Measurements from ENCODE around the gene LRMDA. TPM values are rescaled to one million over a fixed set of nuclear protein-coding genes. Genes with fewer than 3 reads are reported as not detected.

LRMDA gene
- total RNA-seq, 4 donors from 2014 or later = 1.4 to 23.1 (median 3.6) TPM

- no peak overlapping the region for H3K27ac ChIP-seq
- H3K9me3 ChIP-seq = no peaks in the 10 kb centered on the region
- DNase-seq = no peak
- TF ChIP-seq CTCF (IDR thresholded peaks at IDR 0.05) = no peak
- no peak for TF ChIP-seq POLR2A (IDR thresholded peaks at IDR 0.05)
- H3K27me3 ChIP-seq = no peaks in the 10 kb centered on the region
- H3K36me3 ChIP-seq = no peaks in the 10 kb centered on the region
- no peak overlapping the region for H3K4me3 ChIP-seq
- no peaks in the 10 kb centered on the region for H3K4me1 ChIP-seq
Observed at GRCh38 chr10:75883081-75884072, 452.0 kb downstream of the LRMDA start.

DNA sequence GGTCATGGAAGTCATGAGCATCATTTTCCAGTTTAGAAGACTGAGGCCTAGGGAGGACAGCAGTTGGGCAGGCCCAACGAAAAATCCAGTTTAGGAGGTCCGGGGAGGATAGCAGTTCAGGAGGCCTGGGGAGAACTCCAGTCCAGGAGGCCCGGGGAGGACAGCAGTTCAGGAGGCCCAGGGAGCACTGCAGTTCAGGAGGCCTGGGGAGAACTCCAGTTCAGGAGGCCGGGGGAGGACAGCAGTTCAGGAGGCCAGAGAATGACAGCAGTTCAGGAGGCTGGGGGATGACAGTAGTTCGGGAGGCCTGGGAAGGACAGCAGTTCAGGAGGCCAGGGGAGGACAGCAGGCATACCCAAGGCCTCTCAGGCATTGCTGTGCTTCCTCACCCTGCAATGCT lies 453.4 kb downstream of the LRMDA start:
- no peak for DNase-seq
- Histone ChIP-seq H3K4me3 (no peak overlapping the region), H3K27ac (no peak overlapping the region), H3K4me1 (no peaks in the 10 kb centered on the region), H3K27me3 (no peaks in the 10 kb centered on the region), H3K9me3 (no peaks in the 10 kb centered on the region), H3K36me3 (no peaks in the 10 kb centered on the region)
- TF ChIP-seq POLR2A (IDR thresholded peaks at IDR 0.05) (no peak), CTCF (IDR thresholded peaks at IDR 0.05) (no peak)

- TF ChIP-seq CTCF (IDR thresholded peaks at IDR 0.05) (no peak), POLR2A (IDR thresholded peaks at IDR 0.05) (no peak)
- H3K9me3 ChIP-seq = no peaks in the 10 kb centered on the region
- no peak overlapping the region for H3K27ac ChIP-seq
- no peaks in the 10 kb centered on the region for H3K36me3 ChIP-seq
- H3K27me3 ChIP-seq = no peaks in the 10 kb centered on the region
- no peak overlapping the region for H3K4me3 ChIP-seq
- no peak for DNase-seq
- H3K4me1 ChIP-seq = no peaks in the 10 kb centered on the region
Observed at GRCh38 chr10:75887369-75887768, 455.9 kb downstream of the LRMDA start.

DNA sequence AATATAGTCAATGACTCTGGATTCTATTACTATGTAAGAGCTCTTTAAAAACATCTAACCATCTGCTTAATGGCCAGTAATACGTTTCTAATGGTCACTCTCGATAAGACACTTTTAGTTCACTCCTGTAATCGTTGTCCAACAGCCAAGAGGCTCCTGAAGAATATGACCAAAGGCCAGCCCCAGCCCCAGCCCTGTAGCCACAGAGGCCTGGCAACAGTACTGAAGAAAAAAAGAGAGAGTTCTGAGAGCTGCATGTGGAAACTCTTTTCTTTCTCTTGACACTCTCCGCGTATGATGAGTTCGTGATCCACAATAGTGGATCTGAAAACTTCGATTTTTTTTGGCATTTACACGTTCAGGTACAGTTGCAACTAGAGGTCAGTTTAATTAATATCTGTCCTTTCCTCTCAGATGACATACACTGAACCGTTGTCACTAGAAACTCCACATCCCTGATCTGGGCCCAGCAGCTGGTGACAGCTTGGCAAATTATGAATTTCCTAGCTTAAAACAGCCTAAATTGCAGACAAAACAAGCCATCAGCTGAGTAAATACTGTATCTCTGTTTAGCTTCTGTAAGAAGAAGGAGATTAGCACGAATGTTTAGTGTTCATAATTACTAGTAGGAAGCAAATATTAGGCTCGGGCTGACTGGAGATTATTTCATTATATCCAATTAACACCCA lies 456.7 kb downstream of the LRMDA start:
- Histone ChIP-seq H3K36me3 (no peaks in the 10 kb centered on the region), H3K27me3 (no peaks in the 10 kb centered on the region), H3K27ac (no peak overlapping the region), H3K4me3 (no peak overlapping the region), H3K9me3 (no peaks in the 10 kb centered on the region), H3K4me1 (no peaks in the 10 kb centered on the region)
- no peak for TF ChIP-seq CTCF (IDR thresholded peaks at IDR 0.05)
- TF ChIP-seq POLR2A (IDR thresholded peaks at IDR 0.05) = no peak
- DNase-seq = no peak

DNA sequence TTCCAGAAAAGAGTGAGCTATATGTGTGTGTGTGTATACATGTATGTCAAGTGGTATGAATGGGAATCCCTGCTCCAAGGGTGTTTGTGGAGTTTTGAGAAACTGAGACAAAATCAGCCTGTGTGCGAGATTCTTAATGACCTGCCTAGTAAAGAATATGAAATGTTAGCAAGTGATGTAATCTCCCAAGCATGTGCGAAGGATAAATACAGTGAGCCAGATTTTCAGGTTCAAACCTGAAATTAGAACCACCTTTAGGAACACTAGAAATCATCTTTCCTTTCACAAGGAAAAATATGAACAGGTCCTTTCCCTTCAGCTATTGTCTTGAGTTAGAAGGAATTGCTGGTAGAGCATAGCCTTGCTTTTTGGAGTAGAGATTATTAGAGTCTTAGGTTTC lies 457.6 kb downstream of the LRMDA start:
- Histone ChIP-seq H3K9me3 (no peaks in the 10 kb centered on the region), H3K27me3 (no peaks in the 10 kb centered on the region), H3K4me3 (no peak overlapping the region), H3K27ac (no peak overlapping the region), H3K36me3 (no peaks in the 10 kb centered on the region), H3K4me1 (no peaks in the 10 kb centered on the region)
- TF ChIP-seq CTCF (IDR thresholded peaks at IDR 0.05) (no peak), POLR2A (IDR thresholded peaks at IDR 0.05) (no peak)
- no peak for DNase-seq
